Neuronal stem cell (in vitro differentiated cells): Measurements from ENCODE around the gene REC8. TPM values are rescaled to one million over a fixed set of nuclear protein-coding genes. Genes with fewer than 3 reads are reported as not detected.

Experiments
- DNase-seq: peaks from one replicate; pipeline ENCODE4 v3.0.0-alpha.2; 2013; ENCODE audit warnings: low spot score
- H2AFZ ChIP-seq: one replicate; pipeline ENCODE4 v1.6.1; 2013; ENCODE audit warnings: mild to moderate bottlenecking, low read length, inconsistent platforms
- H2AK5ac ChIP-seq: 2 replicates; pipeline ENCODE4 v1.6.1; 2013; ENCODE audit warnings: low read depth, mild to moderate bottlenecking, inconsistent platforms, low read length, moderate library complexity, mixed read lengths
- H2BK120ac ChIP-seq: 2 replicates; pipeline ENCODE4 v1.6.1; 2013; ENCODE audit warnings: low read depth, mild to moderate bottlenecking, inconsistent platforms, low read length, moderate library complexity, mixed read lengths
- H2BK12ac ChIP-seq: one replicate; pipeline ENCODE4 v1.6.1; 2013; ENCODE audit warnings: low read length, inconsistent platforms
- H2BK15ac ChIP-seq: 2 replicates; pipeline ENCODE4 v1.6.1; 2013; ENCODE audit warnings: mild to moderate bottlenecking, low read length, inconsistent platforms, mixed read lengths
- H2BK5ac ChIP-seq: one replicate; pipeline ENCODE4 v1.6.1; 2013; ENCODE audit warnings: inconsistent platforms, mild to moderate bottlenecking, low read length, moderate library complexity
- H3K14ac ChIP-seq: one replicate; pipeline ENCODE4 v1.6.1; 2013; ENCODE audit warnings: low read length, inconsistent platforms
- H3K18ac ChIP-seq: 2 replicates; pipeline ENCODE4 v1.6.1; 2013; ENCODE audit warnings: low read length, inconsistent platforms
- H3K23ac ChIP-seq: 2 replicates; pipeline ENCODE4 v1.6.1; 2013; ENCODE audit warnings: low read depth, mild to moderate bottlenecking, mixed read lengths, low read length, inconsistent platforms; ENCODE audit not compliant: poor library complexity
- H3K27ac ChIP-seq: replicated peaks from 3 replicates; pipeline ENCODE4 v1.5.1; 2013; ENCODE audit warnings: low read length, inconsistent platforms
- H3K27me3 ChIP-seq, 3 experiments: 2 replicates each; pipeline ENCODE4 v1.6.1; 2013; ENCODE audit warnings: low read length in 3 of 3, mild to moderate bottlenecking in 2 of 3, inconsistent platforms in 1 of 3, low read depth in 1 of 3, mixed read lengths in 1 of 3, moderate library complexity in 1 of 3; ENCODE audit not compliant: control insufficient read depth in 3 of 3, insufficient read depth in 3 of 3
- H3K36me3 ChIP-seq, 2 donors: replicated peaks in 1 of 2; 2 replicates each; pipeline ENCODE4 v1.6.1; 2013; ENCODE audit warnings: low read length in 2 of 2; ENCODE audit not compliant: control insufficient read depth in 2 of 2, insufficient read depth in 2 of 2
- H3K4ac ChIP-seq: 2 replicates; pipeline ENCODE4 v1.6.1; 2013; ENCODE audit warnings: inconsistent platforms, mild to moderate bottlenecking, low read length, moderate library complexity
- H3K4me1 ChIP-seq, 2 donors: 1 replicate in 1 of 2; 2 replicates in 1 of 2; pipeline ENCODE4 v1.6.1; 2013; ENCODE audit warnings: low read length in 2 of 2, low read depth in 1 of 2; ENCODE audit not compliant: control insufficient read depth in 2 of 2, insufficient read depth in 1 of 2
- H3K4me2 ChIP-seq: one replicate; pipeline ENCODE4 v1.6.1; 2013; ENCODE audit warnings: mild to moderate bottlenecking, low read length, inconsistent platforms; ENCODE audit not compliant: insufficient read depth, poor library complexity, severe bottlenecking
- H3K4me3 ChIP-seq, 2 donors: 2 replicates each; pipeline ENCODE4 v1.5.1; 2013; ENCODE audit warnings: low read length in 2 of 2, mild to moderate bottlenecking in 2 of 2, inconsistent platforms in 1 of 2, moderate library complexity in 1 of 2
- H3K79me1 ChIP-seq: one replicate; pipeline ENCODE4 v1.6.1; 2013; ENCODE audit warnings: low read depth, mild to moderate bottlenecking, inconsistent platforms, low read length, moderate library complexity
- H3K9ac ChIP-seq: one replicate; pipeline ENCODE4 v1.6.1; 2013; ENCODE audit warnings: mild to moderate bottlenecking, low read depth, low read length, inconsistent platforms; ENCODE audit not compliant: poor library complexity
- H3K9me3 ChIP-seq, 2 donors: replicated peaks in 1 of 2; 2 replicates each; pipeline versions ENCODE3 to v1.6.1; 2013; ENCODE audit warnings: low read length in 2 of 2, mild to moderate bottlenecking in 2 of 2, inconsistent platforms in 1 of 2, low read depth in 1 of 2, mixed read lengths in 1 of 2, moderate library complexity in 1 of 2; ENCODE audit not compliant: control insufficient read depth in 2 of 2, insufficient read depth in 1 of 2
- H4K8ac ChIP-seq: one replicate; pipeline ENCODE4 v1.6.1; 2013; ENCODE audit warnings: low read depth, mild to moderate bottlenecking, inconsistent platforms, low read length, moderate library complexity
- H4K91ac ChIP-seq: one replicate; pipeline ENCODE4 v1.6.1; 2013; ENCODE audit warnings: low read length, low read depth, mild to moderate bottlenecking, inconsistent platforms; ENCODE audit not compliant: poor library complexity
- WGBS, 2 donors: extraction: QIAGEN DNeasy Blood & Tissue Kit; methylation state at CpG; one replicate each; pipeline ENCODE4 v1.1.7; 2013; ENCODE audit warnings: missing lambda C conversion rate in 2 of 2, mixed read lengths in 1 of 2; ENCODE audit not compliant: insufficient read length in 2 of 2, insufficient replicate concordance in 1 of 2; ENCODE audit errors: extremely low coverage in 2 of 2; 5-methylcytosine and 5-hydroxymethylcytosine counted together
- small RNA-seq: library from polyadenylated mRNA; stranded (forward); fragments of <200 nt; extraction: miRNeasy Mini kit (QIAGEN cat#:217004); gene quantifications from one replicate; pipeline ENCODE3, GENCODE V24; 2013; ENCODE audit not compliant: insufficient read depth

The REC8 gene

GRCh38 chr14:24226473-24226872 lies 54.6 kb downstream of the REC8 start:
- Histone ChIP-seq H3K4ac (no peak overlapping the region), H2BK5ac (no peak overlapping the region), H3K14ac (no peak overlapping the region), H3K4me2 (no peak overlapping the region), H3K79me1 (peaks cover 6% of the 10 kb centered on the region), H3K4me3 (no peak overlapping the region), H3K27ac (no peak overlapping the region), H2BK15ac (no peak overlapping the region), H3K27me3 (no peaks in the 10 kb centered on the region), H4K8ac (no peak overlapping the region), H2BK12ac (no peak overlapping the region), H3K36me3 (peaks cover 2 to 37% of the 10 kb centered on the region in 2 donors), H3K18ac (no peak overlapping the region), H3K9me3 (no peaks in the 10 kb centered on the region), H4K91ac (no peak overlapping the region), H2AFZ (no peak overlapping the region), H2BK120ac (no peak overlapping the region), H3K4me1 (peaks cover 1 to 5% of the 10 kb centered on the region in 2 donors), H2AK5ac (no peak overlapping the region), H3K23ac (no peak overlapping the region), H3K9ac (no peak overlapping the region)
- no peak for DNase-seq
- WGBS, 2 donors: no CpG with 5 or more reads among the region's 1 CpG

- Histone ChIP-seq H2BK15ac (no peak overlapping the region), H2BK5ac (no peak overlapping the region), H3K36me3 (peaks cover 2 to 37% of the 10 kb centered on the region in 2 donors), H3K9me3 (no peaks in the 10 kb centered on the region), H3K27ac (no peak overlapping the region), H3K4me2 (no peak overlapping the region), H3K4me1 (peaks cover 9 to 11% of the 10 kb centered on the region in 2 donors), H4K8ac (no peak overlapping the region), H3K14ac (no peak overlapping the region), H3K27me3 (no peaks in the 10 kb centered on the region), H3K18ac (no peak overlapping the region), H2AK5ac (no peak overlapping the region), H4K91ac (no peak overlapping the region), H3K4ac (no peak overlapping the region), H2BK12ac (no peak overlapping the region), H2BK120ac (no peak overlapping the region), H2AFZ (no peak overlapping the region), H3K79me1 (peaks cover 5% of the 10 kb centered on the region), H3K23ac (no peak overlapping the region), H3K4me3 (no peak overlapping the region), H3K9ac (no peak overlapping the region)
- no peak for DNase-seq
- WGBS, 2 donors: no CpG with 5 or more reads among the region's 1 CpG
Observed at GRCh38 chr14:24228902-24229301, 57.0 kb downstream of the REC8 start.

Small RNA genes within 50 kb of the gene (small RNA-seq; reads per million reads assigned to genes)
- not detected for gene AL136295.4
- not detected for gene CHMP4A
- gene IPO4: 1.2 reads per million
- gene IRF9: not detected
- gene MDP1: not detected
- gene RNA5SP383: 5.9 reads per million, percentile 30 among the genes with 10 or more reads in this experiment
